ENCODE results near the gene C19orf25.
A peak's percentile ranks its signal among the peaks of the same experiment; 100 is the strongest.

The C19orf25 gene

DNA sequence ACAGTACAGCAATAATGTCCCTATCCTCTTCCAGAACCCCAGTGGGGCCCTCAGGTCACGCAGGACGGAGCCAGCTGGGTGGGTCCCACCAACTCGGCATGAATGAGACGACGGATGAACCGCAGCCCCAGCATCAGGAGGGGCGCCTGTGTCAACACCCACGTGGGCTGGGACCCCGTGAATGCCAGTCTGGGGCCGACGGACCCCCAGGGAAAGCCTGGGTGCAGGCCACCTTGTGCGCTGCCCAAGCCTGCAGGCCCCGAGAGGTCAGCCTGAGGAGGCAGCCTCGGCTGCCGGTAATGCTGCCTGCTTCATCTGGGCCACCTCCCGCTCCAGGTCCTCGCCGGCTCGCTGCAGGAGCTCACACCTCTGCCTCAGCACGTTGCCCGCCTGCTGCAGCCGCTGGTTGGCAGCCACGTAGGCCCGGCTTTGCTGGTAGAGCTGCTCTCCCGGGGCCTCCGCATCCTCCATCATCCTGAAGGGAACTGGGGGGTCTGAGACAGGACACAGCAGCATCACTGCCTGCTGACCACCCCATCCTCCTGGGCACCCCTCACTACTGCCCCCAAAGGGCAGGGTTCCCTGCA, 4.2 kb downstream of the C19orf25 start:
- no peak for DNase-seq

DNA sequence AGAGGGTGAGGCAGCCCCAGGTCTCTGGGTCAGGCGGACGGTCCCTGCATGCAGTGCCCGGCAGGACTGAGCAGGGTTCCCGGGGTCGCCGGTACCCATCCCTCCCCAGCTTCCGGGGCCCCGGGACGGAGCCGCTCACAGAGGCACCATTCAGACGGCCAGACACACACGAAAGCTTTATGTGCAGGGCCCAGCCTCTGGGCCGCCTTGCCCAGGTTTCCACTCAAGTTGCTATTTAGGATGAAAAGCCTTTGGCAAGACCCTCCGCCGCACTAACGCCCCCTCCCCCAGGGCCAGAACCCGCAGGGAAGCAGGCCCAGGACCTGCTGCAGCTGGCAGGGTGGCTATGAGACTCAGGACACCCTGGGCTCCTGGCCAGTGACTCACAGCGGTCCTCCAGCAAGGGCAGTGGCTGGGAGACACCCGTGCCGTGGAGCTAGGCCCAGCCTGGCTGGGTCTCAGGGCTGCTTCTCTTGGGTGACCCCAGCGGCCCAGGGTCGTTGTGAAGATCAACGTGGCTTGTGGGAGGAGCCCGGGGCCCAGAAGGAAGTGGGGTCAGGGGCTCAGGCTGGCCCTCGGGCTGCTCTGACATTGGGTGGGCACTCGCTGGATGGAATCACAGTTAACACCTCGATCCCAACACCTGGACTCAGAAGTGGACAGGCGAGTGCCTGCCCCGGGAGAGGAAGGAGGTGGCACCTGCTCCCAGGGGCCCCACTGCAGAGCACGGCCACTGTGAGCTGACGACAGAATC, 4.8 kb downstream of the C19orf25 start:
- no peak for DNase-seq

DNA sequence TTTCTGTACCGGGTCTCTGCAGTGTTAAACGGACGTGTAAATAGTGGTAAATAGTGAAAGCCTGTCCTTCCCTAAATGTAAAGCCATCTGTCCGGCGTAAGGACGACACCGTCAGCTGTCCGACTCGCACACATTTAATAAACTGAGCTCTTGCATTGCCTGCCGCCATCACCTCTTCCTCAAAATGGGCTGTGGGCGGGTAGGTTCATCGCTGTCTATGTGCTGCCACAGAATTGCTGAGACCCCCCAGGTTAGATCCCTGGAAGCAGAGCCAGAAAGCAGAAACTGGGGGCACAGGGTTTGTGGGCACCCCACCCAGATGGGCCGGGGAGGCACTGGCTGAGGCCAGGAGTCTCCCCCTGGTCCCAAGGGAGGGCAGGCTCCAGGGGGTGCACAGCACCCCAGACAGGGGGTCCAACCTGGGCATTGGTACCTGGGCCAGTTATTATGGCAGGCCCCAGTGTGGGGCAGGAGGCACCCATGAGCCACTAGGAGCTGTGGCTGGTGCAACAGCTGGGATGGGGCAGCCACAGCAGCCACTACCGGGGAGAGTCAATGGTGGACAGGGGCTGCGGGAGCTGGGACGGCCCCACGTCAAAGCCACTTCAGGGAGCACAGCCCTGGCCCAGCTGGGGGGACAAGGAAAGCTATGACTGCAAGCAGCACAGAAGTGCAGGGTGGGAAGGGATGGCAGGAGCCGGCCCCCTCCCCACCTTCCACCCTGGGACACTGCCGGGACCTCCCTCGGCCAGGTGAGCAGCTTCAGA, 5.7 kb downstream of the C19orf25 start:
- no peak for DNase-seq

DNA sequence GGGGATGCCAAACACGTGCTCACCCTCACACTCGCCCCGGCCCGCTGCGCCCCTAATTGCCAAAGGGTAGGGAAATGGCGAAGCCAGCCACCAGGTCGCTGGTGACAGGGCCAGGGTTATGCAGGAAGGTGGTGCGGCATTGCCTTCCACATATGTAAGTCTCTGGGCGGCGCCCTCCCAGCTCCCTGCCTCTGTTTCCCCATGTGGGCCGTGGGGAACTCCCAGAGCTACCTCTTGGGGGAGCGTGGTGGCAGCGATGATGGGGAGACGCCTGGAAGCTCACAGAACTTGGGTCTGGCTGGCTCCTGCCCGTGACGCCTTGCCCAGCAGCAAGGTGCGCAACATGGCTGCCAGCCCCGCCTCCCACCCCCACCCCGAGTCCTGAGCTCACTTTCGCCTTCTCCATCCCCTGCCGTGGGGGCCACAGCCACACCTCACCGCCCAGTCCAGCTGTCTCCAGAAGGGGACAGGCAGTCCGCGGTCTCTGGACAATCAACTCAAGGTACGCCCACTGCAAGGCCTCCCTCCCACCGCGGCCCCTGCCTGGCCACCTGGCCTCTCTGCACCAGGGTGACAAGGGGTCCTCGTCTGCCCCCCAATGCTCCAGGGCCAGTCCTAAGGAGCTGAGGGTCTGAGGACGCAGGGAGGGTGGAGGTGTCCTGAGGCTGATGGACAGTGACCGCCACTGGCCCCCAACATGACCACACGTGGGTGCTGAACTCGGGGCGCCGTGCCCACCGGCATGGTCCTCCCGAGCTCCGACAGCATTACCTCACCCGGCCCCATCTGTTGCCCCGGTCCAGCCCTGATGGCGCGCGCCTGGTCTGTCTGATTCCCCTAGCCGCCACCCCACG, 6.6 kb downstream of the C19orf25 start:
- DNase-seq = no peak

DNA sequence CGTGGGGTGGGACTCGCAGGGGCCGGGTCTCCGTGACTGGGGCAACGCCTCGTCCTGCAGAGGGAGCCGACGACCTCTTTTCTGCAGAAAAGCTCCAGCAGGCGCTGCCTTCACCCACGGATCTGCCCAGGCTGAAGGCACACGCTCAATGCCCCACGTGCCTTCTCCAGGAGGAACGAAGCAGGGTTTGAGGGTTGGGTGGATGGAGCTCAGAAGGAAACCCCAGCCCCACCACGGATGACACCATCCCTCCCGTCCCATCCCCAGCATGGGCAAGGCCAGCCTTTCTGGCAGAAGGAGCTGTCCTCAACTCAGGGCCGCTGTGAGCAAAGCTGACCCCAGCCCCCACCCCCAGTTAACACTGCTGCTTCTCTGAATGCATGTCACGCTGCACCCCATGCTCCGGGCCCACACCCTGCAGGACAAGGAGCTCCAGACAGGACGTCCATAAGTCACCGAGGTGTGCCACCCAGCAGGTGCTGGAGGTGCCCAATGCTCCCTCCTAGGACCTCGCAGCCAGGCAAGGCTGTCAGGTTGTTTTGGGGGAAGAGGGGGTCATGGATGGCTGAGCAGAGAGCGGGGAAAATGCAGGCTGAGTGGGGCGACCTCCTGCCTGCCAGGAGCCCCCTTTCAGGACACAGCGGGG, 7.4 kb downstream of the C19orf25 start:
- DNase-seq = peak in 1 of 6 experiments; percentile 24

DNA sequence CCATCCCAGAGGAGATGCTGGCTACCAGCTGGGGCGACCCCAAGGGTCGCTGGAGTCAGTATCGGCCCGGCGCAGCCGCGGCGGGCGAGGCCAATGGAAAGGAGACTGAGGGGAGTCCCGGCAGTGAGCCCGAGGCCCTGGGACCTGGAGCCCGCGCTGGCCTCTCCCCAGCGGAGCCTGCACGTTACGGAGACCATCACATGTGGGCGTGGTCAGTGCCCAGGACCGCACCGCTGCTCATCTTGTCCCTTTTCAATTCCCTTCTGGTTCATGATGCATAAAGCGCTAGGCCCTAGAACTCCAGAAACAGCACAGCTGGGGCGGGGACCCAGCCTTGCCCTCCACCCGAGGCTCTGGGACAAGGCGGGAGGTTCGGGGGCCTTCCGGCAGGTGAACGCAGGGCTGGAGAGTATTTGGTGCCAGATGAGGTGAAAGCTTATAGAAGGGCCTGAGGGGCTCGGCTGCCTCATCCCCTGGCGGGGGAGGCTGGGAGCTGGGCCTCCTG, 8.0 kb downstream of the C19orf25 start:
- peak in 3 of 6 experiments; percentile 15 to 37 (median 32) for DNase-seq

DNA sequence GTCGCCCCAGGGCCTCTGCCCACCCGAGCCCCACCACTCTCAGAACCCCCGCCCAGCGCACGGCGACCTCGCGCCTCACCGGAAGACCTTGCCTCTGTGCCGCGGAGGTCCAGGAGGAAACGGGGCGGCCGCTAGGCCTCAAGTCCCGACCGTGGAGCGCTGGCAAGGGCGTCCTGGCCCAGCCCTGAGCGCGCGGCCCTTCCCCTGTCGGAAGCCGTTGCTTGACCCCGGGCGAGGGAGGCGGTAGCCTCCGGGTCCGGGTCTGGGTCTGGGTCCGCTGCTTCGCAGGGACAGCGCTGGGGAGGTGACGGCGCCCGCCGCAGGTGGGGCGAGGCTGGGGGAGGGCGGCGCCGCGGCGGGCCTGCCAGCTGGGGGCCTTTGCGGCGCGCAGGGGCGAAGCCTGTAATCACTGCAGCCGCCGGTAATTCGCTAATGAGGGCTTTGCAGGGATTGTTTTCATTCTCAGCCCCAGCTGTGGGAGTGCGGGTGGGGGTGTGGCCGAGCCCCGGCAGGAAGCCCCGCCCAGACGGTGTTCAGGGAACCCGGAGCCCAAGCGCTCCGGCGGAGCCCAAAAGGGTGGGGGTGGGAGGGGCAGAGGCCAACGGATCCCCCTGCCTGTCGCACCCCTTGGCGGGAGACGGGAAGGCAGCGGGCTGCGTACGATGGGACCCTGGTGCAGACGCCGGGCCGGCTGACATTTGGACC, 8.6 kb downstream of the C19orf25 start:
- DNase-seq = peak; percentile 42 to 67 (median 50)

DNA sequence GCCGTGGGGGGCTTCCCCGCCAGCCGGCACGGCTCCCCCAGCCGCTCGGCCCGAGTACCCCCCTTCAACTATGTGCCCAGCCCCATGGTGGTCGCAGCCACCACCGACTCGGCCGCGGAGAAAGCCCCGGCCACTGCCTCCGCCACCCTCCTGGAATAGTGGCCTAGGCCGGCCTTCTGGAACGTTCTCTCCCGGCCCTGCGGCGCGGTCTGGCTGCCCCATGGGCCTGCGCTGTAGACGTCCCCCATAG, 9.0 kb downstream of the C19orf25 start:
- no peak for DNase-seq

DNA sequence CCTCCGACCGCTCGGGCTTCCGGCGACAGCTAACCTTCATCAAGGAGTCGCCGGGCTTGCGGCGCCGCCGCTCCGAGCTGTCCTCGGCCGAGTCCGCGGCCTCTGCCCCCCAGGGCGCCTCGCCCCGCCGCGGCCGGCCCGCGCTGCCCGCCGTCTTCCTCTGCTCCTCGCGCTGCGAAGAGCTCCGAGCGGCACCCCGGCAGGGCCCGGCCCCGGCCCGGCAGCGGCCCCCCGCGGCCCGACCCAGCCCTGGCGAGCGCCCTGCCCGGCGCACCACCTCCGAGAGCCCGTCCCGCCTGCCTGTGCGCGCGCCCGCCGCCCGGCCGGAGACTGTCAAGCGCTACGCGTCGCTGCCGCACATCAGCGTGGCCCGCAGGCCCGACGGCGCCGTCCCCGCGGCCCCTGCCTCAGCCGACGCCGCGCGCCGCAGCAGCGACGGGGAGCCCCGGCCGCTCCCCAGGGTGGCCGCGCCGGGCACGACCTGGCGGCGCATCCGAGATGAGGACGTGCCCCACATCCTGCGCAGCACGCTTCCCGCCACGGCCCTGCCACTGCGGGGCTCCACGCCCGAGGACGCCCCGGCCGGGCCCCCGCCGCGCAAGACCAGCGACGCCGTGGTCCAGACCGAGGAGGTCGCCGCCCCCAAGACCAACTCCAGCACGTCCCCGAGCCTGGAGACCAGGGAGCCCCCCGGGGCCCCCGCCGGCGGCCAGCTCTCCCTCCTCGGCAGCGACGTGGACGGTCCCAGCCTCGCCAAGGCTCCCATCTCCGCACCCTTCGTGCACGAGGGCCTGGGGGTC, 9.6 kb downstream of the C19orf25 start:
- peak in 1 of 6 experiments; percentile 33 for DNase-seq

DNA sequence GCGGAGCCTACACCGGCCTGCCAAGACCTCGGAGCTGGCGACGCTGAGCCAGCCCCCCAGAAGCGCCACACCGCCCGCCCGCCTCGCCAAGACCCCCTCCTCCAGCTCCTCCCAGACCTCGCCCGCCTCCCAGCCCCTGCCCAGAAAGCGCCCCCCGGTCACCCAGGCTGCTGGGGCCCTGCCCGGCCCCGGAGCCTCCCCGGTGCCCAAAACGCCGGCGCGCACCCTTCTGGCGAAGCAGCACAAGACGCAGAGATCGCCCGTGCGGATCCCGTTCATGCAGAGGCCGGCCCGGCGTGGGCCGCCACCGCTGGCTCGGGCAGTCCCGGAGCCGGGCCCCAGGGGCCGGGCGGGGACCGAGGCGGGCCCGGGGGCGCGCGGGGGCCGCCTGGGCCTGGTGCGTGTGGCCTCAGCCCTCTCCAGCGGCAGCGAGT, 10.2 kb downstream of the C19orf25 start:
- peak in 1 of 6 experiments; percentile 33 for DNase-seq

DNA sequence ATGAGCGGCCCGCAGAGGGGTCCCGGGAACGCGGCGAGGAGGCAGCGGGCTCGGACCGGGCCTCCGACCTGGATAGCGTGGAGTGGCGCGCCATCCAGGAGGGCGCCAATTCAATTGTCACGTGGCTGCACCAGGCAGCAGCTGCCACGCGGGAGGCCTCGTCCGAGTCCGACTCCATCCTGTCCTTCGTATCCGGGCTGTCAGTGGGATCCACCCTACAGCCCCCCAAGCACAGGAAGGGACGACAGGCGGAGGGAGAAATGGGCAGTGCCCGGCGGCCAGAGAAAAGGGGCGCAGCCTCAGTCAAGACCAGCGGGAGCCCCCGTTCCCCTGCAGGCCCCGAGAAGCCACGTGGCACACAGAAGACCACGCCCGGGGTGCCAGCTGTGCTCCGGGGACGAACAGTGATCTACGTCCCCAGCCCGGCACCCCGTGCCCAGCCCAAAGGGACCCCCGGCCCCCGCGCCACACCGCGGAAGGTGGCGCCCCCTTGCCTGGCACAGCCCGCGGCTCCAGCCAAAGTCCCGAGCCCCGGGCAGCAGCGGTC, 10.7 kb downstream of the C19orf25 start:
- DNase-seq = no peak

DNA sequence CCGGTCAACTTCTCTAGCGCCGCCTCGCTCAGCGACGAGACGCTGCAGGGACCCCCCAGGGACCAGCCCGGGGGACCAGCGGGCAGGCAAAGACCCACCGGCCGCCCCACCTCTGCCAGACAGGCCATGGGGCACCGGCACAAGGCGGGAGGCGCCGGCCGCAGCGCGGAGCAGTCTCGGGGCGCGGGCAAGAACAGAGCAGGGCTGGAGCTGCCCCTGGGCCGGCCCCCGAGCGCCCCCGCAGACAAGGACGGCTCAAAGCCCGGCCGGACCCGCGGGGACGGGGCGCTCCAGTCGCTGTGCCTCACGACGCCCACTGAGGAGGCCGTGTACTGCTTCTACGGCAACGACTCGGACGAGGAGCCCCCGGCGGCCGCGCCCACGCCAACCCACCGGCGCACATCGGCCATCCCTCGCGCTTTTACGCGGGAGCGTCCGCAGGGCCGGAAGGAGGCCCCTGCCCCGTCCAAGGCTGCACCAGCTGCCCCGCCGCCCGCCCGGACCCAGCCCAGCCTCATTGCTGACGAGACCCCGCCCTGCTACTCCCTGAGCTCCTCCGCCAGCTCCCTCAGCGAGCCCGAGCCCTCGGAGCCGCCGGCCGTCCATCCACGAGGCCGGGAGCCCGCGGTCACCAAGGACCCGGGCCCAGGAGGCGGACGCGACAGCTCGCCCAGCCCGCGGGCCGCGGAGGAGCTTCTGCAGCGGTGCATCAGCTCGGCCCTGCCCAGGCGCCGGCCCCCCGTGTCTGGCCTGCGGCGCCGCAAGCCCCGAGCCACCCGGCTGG, 11.3 kb downstream of the C19orf25 start:
- no peak for DNase-seq

DNA sequence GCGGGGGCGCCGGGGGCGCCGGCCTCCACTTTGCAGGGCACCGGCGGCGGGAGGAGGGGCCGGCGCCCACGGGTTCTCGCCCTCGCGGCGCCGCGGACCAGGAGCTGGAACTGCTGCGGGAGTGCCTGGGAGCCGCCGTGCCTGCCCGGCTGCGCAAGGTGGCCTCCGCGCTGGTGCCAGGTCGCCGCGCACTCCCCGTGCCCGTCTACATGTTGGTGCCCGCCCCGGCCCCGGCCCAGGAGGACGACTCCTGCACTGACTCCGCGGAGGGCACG, 11.9 kb downstream of the C19orf25 start:
- DNase-seq = peak in 1 of 6 experiments; percentile 13

DNA sequence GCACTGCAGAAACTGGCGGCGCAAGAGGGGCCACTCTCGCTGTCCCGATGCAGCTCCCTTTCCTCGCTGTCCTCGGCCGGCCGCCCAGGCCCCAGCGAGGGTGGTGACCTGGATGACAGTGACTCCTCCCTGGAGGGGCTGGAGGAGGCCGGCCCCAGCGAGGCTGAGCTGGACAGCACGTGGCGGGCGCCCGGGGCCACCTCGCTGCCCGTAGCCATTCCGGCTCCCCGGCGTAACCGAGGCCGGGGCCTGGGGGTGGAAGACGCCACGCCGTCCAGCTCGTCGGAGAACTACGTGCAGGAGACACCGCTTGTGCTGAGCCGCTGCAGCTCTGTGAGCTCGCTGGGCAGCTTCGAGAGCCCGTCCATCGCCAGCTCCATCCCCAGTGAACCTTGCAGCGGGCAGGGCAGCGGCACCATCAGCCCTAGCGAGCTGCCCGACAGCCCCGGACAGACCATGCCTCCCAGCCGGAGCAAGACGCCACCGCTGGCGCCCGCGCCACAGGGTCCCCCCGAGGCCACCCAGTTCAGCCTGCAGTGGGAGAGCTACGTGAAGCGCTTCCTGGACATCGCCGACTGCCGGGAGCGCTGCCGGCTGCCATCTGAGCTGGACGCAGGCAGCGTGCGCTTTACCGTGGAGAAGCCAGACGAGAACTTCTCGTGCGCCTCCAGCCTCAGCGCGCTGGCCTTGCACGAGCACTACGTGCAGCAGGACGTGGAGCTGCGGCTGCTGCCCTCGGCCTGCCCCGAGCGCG, 12.4 kb downstream of the C19orf25 start:
- DNase-seq = no peak

DNA sequence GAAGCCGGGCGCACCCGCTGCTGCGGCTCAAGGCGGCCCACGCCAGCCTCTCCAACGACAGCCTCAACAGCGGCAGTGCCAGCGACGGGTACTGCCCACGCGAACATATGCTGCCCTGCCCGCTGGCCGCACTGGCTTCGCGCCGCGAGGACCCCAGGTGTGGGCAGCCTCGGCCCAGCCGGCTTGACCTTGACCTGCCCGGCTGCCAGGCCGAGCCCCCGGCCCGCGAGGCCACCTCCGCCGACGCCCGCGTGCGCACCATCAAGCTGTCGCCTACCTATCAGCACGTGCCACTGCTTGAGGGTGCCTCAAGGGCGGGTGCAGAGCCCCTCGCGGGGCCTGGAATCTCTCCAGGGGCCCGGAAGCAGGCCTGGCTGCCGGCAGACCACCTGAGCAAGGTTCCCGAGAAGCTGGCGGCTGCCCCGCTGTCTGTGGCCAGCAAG, 13.0 kb downstream of the C19orf25 start:
- DNase-seq = no peak

DNA sequence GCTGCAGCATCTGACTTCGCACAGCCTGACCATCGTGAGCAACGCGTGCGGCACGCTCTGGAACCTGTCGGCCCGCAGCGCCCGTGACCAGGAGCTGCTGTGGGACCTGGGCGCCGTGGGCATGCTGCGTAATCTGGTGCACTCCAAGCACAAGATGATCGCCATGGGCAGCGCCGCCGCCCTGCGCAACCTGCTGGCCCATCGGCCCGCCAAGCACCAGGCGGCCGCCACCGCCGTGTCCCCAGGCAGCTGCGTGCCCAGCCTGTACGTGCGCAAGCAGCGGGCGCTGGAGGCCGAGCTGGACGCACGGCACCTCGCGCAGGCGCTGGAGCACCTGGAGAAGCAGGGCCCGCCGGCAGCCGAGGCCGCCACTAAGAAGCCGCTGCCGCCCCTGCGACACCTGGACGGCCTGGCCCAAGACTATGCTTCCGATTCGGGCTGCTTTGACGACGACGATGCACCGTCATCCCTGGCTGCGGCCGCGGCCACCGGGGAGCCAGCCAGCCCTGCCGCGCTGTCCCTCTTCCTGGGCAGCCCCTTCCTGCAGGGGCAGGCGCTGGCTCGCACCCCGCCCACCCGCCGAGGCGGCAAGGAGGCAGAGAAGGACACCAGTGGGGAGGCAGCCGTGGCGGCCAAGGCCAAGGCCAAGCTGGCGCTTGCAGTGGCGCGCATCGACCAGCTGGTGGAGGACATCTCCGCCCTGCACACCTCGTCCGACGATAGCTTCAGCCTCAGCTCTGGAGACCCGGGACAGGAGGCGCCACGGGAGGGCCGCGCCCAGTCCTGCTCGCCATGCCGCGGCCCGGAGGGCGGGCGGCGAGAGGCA, 13.6 kb downstream of the C19orf25 start:
- no peak for DNase-seq

DNA sequence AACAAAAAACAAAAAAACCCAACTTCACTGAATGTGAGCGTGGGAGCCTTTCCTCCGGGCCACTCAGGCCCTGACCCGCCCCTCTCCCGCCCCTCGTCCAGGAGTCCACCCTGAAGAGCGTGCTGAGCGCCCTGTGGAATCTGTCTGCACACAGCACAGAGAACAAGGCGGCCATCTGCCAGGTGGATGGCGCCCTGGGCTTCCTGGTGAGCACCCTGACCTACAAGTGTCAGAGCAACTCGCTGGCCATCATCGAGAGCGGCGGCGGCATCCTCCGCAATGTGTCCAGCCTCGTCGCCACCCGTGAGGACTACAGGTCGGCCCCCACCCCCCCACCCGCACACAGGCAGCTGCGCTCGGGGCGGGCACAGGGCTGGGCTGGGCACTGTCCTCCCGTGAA, 17.2 kb downstream of the C19orf25 start:
- no peak for DNase-seq
